Measurements from ENCODE around the gene AHDC1.

DNA sequence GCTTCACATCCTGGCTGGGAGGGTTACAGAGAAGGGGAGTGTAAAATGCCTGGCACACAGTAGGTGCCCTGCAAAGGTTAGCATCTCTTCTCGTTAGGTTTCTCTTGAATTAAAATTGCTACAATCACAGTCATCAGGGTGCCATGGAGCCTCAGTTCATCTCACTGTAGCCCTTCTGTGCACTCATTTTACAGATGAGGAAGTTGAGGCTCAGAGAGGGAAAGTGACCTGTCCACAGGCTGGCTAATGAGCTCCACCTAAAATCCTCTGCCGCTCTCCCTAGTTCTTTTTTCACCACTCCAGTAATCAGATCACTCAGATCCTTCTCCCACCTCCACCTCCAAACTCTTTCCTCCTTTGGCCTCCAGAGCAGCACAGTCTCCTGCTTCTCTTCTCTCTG is 13.5 kb upstream of the AHDC1 start:
- TF ChIP-seq, protein P1, sequence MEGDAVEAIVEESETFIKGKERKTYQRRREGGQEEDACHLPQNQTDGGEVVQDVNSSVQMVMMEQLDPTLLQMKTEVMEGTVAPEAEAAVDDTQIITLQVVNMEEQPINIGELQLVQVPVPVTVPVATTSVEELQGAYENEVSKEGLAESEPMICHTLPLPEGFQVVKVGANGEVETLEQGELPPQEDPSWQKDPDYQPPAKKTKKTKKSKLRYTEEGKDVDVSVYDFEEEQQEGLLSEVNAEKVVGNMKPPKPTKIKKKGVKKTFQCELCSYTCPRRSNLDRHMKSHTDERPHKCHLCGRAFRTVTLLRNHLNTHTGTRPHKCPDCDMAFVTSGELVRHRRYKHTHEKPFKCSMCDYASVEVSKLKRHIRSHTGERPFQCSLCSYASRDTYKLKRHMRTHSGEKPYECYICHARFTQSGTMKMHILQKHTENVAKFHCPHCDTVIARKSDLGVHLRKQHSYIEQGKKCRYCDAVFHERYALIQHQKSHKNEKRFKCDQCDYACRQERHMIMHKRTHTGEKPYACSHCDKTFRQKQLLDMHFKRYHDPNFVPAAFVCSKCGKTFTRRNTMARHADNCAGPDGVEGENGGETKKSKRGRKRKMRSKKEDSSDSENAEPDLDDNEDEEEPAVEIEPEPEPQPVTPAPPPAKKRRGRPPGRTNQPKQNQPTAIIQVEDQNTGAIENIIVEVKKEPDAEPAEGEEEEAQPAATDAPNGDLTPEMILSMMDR (IDR thresholded peaks at IDR 0.05) = no peak
- TF ChIP-seq POLR2AphosphoS5 (IDR thresholded peaks at IDR 0.05) (no peak), EP300 (IDR thresholded peaks at IDR 0.05) (no peak)

Data from esophagus muscularis mucosa (tissue), 4 donors.